Keratinocyte (primary cell): Measurements from ENCODE around the gene DAP3. TPM values are rescaled to one million over a fixed set of nuclear protein-coding genes. Genes with fewer than 3 reads are reported as not detected.

Source experiments
- DNase-seq: peaks from one replicate; pipeline ENCODE4 v3.0.0-alpha.2; 2011; ENCODE audit warnings: low read depth, missing footprints, low spot score
- FAIRE-seq: peaks from 2 replicates; lab custom pipeline; 2011; peaks lifted over from hg19 to GRCh38; lab: Jason Lieb, UNC
- H2AFZ ChIP-seq: 2 replicates; pipeline ENCODE4 v1.6.0; 2012; ENCODE audit warnings: low read length, control low read depth, inconsistent platforms; ENCODE audit not compliant: control insufficient read depth
- H3K27ac ChIP-seq: 2 replicates; pipeline ENCODE4 v1.5.1; 2011; ENCODE audit warnings: low read length; ENCODE audit not compliant: control insufficient read depth, insufficient read depth
- H3K27me3 ChIP-seq: 3 replicates; pipeline ENCODE4 v1.6.0; 2011; ENCODE audit warnings: low read length; ENCODE audit not compliant: control insufficient read depth, insufficient read depth; ENCODE audit errors: extremely low read depth
- H3K36me3 ChIP-seq, 2 experiments: 2 replicates in 1 of 2; 3 replicates in 1 of 2; pipeline ENCODE4 v1.5.1; 2011; ENCODE audit warnings: low read length in 2 of 2, mild to moderate bottlenecking in 1 of 2; ENCODE audit not compliant: control insufficient read depth in 2 of 2, insufficient read depth in 2 of 2; ENCODE audit errors: extremely low read depth in 1 of 2
- H3K4me1 ChIP-seq: 3 replicates; pipeline ENCODE4 v1.5.1; 2011; ENCODE audit warnings: low read length; ENCODE audit not compliant: control insufficient read depth, insufficient read depth; ENCODE audit errors: extremely low read depth
- H3K4me2 ChIP-seq: 3 replicates; pipeline ENCODE4 v1.6.0; 2011; ENCODE audit warnings: low read depth, low read length; ENCODE audit not compliant: control insufficient read depth, insufficient read depth; ENCODE audit errors: extremely low read depth
- H3K4me3 ChIP-seq, 3 experiments: fragments of 200-600 bp in 1 of 3; sonication (generic) in 1 of 3; 2 replicates in 2 of 3; 3 replicates in 1 of 3; pipeline ENCODE4 v1.5.1; 2011 to 2016; ENCODE audit warnings: low read length in 3 of 3, mild to moderate bottlenecking in 3 of 3, control low read depth in 2 of 3, inconsistent platforms in 1 of 3, low read depth in 1 of 3, mixed read lengths in 1 of 3, mixed run types in 1 of 3, moderate library complexity in 1 of 3; ENCODE audit not compliant: control insufficient read depth in 2 of 3, insufficient read depth in 2 of 3; ENCODE audit errors: extremely low read depth in 1 of 3
- H3K79me2 ChIP-seq: 2 replicates; pipeline ENCODE4 v1.6.0; 2012; ENCODE audit warnings: low read length; ENCODE audit not compliant: control insufficient read depth, insufficient read depth
- H3K9ac ChIP-seq: 3 replicates; pipeline ENCODE4 v1.6.0; 2011; ENCODE audit warnings: low read length; ENCODE audit not compliant: control insufficient read depth, insufficient read depth; ENCODE audit errors: extremely low read depth
- H3K9me1 ChIP-seq: 3 replicates; pipeline ENCODE4 v1.6.0; 2011; ENCODE audit warnings: low read length; ENCODE audit not compliant: control insufficient read depth, insufficient read depth; ENCODE audit errors: extremely low read depth
- H3K9me3 ChIP-seq: 2 replicates; pipeline ENCODE4 v1.5.1; 2012; ENCODE audit warnings: low read depth, low read length; ENCODE audit not compliant: control insufficient read depth
- H4K20me1 ChIP-seq: 3 replicates; pipeline ENCODE4 v1.6.0; 2011; ENCODE audit warnings: low read length; ENCODE audit not compliant: control insufficient read depth, insufficient read depth; ENCODE audit errors: extremely low read depth
- EZH2 ChIP-seq: IDR thresholded peaks from one replicate; pipeline ENCODE4 v1.6.1; 2012; ENCODE audit warnings: inconsistent platforms, mild to moderate bottlenecking, low read length, moderate library complexity
- dilution Hi-C: fragments of 300-500 bp; cut with MboI; formaldehyde crosslinking; loops from one replicate; pipeline ENCODE4 v1.7.0; 2020; ENCODE audit warnings: low sequenced_read_pairs; ENCODE audit not compliant: extremely low pct_ligation_motif_present
- polyA plus RNA-seq, 5 experiments: library from polyadenylated mRNA; depleted of rRNA in 3 of 5; stranded (reverse) in 3 of 5; stranded (forward) in 1 of 5; unstranded in 1 of 5; fragments of >200 nt; gene quantifications; 1 replicate in 1 of 5; 2 replicates in 3 of 5; 3 replicates in 1 of 5; pipeline versions ENCODE4 v1.2.1 to v1.2.3, GENCODE V29; 2011 to 2012; ENCODE audit warnings: missing spikeins in 2 of 5, low read depth in 1 of 5, low replicate concordance in 1 of 5
- TF ChIP-seq, protein P1 (sequence below), 3 experiments: IDR thresholded peaks in 1 of 3; conservative IDR thresholded peaks in 1 of 3; optimal IDR thresholded peaks in 1 of 3; 2 replicates in 2 of 3; 3 replicates in 1 of 3; pipeline versions ENCODE3 to v1.5.1; 2011; ENCODE audit warnings: low read length in 3 of 3, mild to moderate bottlenecking in 3 of 3, moderate library complexity in 2 of 3, control low read depth in 1 of 3, inconsistent platforms in 1 of 3; ENCODE audit not compliant: insufficient read depth in 2 of 3; ENCODE audit errors: extremely low read depth in 1 of 3

DAP3 gene
- polyA plus RNA-seq, 1 donor (not counting 4 experiments of a cell fraction or from before 2014, with no cell fraction given), result 203 TPM

DNA sequence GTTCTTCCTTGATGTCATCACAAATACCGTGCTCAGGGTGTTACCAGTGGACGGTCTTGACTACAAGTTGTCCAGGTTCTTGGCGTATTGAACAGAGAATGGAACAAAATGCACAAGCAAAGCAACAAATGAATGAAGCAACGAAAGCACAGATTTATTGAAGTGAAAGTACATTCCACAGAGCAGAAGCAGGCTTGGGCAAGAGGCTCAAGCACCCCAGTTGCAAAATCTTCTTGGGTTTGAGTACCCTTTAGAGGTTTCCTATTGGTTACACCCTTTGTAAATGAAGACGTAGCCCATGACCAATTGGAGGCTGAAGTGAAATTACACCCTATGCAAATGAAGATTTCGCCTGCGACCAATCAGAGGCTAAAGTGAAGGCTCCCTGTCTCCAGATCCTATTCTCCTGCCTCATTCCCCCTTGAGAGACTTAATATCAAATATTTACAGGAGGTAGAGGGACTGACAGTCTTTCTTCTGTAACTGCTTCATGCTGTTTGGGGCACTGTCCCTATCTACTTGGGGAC lies 38.6 kb upstream of the DAP3 start:
- no peak overlapping the region for H3K9ac ChIP-seq
- dilution Hi-C loops, result no loop called here
- H3K4me1 ChIP-seq, result peaks cover 43% of the 10 kb centered on the region
- FAIRE-seq, result no peak
- H4K20me1 ChIP-seq, result no peaks in the 10 kb centered on the region
- no peak overlapping the region for H3K4me2 ChIP-seq
- no peaks in the 10 kb centered on the region for H3K36me3 ChIP-seq
- peak overlapping the region; percentile 1 for H3K27ac ChIP-seq
- no peaks in the 10 kb centered on the region for H3K9me1 ChIP-seq
- H2AFZ ChIP-seq, result no peak overlapping the region
- peaks cover 3% of the 10 kb centered on the region for H3K79me2 ChIP-seq
- no peaks in the 10 kb centered on the region for H3K9me3 ChIP-seq
- DNase-seq, result no peak
- H3K4me3 ChIP-seq, result no peak overlapping the region
- TF ChIP-seq, protein P1, sequence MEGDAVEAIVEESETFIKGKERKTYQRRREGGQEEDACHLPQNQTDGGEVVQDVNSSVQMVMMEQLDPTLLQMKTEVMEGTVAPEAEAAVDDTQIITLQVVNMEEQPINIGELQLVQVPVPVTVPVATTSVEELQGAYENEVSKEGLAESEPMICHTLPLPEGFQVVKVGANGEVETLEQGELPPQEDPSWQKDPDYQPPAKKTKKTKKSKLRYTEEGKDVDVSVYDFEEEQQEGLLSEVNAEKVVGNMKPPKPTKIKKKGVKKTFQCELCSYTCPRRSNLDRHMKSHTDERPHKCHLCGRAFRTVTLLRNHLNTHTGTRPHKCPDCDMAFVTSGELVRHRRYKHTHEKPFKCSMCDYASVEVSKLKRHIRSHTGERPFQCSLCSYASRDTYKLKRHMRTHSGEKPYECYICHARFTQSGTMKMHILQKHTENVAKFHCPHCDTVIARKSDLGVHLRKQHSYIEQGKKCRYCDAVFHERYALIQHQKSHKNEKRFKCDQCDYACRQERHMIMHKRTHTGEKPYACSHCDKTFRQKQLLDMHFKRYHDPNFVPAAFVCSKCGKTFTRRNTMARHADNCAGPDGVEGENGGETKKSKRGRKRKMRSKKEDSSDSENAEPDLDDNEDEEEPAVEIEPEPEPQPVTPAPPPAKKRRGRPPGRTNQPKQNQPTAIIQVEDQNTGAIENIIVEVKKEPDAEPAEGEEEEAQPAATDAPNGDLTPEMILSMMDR (optimal IDR thresholded peaks at IDR 0.05 in 1 of 3, IDR thresholded peaks at IDR 0.05 in 1 of 3, conservative IDR thresholded peaks at IDR 0.05 in 1 of 3; ENCODE audit: extremely low read depth in 1 of 3, insufficient read depth in 2 of 3, low read length in 3 of 3), result no peak
- TF ChIP-seq EZH2, result no peak
- H3K27me3 ChIP-seq, result no peaks in the 10 kb centered on the region

- DNase-seq (no peak), FAIRE-seq (peak; percentile 52)
- Histone ChIP-seq H3K27ac (peak overlapping the region; percentile 82), H3K4me2 (peak overlapping the region; percentile 84), H4K20me1 (no peaks in the 10 kb centered on the region), H3K4me3 (peak overlapping the region in 2 of 3 experiments; percentile 5 to 52), H3K4me1 (peaks cover 32% of the 10 kb centered on the region), H2AFZ (no peak overlapping the region), H3K27me3 (no peaks in the 10 kb centered on the region), H3K9me1 (no peaks in the 10 kb centered on the region), H3K9me3 (no peaks in the 10 kb centered on the region), H3K9ac (peak overlapping the region; percentile 55), H3K36me3 (no peaks in the 10 kb centered on the region), H3K79me2 (peaks cover 2% of the 10 kb centered on the region)
- TF ChIP-seq, protein P1 (optimal IDR thresholded peaks at IDR 0.05 in 1 of 3, IDR thresholded peaks at IDR 0.05 in 1 of 3, conservative IDR thresholded peaks at IDR 0.05 in 1 of 3; ENCODE audit: extremely low read depth in 1 of 3, insufficient read depth in 2 of 3, low read length in 3 of 3), result no peak
- no peak for TF ChIP-seq EZH2
- dilution Hi-C loops, result no loop called here
Measured at GRCh38 chr1:155651861-155652661, 36.8 kb upstream of the DAP3 start.
